ENCODE measurements around the gene SLC9A3. TPM values are rescaled to one million over a fixed set of nuclear protein-coding genes. Genes with fewer than 3 reads are reported as not detected.

Gene SLC9A3
- total and polyA plus RNA-seq, 2 donors = 1.3 to 1.9 TPM

- Histone ChIP-seq H3K27me3 (ENCODE audit: control insufficient read depth in 2 of 2, insufficient read depth in 1 of 2, low read length in 1 of 2) (peaks cover 41 to 82% of the 10 kb centered on the region in 2 donors), H3K27ac (ENCODE audit: low read depth in 1 of 2, low read length in 1 of 2) (no peak overlapping the region), H3K36me3 (ENCODE audit: control insufficient read depth in 2 of 2, insufficient read depth in 2 of 2, low read length in 1 of 2) (no peaks in the 10 kb centered on the region), H3K4me1 (ENCODE audit: control insufficient read depth in 2 of 2, insufficient read depth in 2 of 2, low read length in 2 of 2) (peaks cover 0 to 3% of the 10 kb centered on the region in 2 donors), H3K4me3 (ENCODE audit: low read length in 2 of 2) (no peak overlapping the region), H3K9me3 (ENCODE audit: control insufficient read depth in 2 of 2, insufficient read depth in 1 of 2, low read length in 1 of 2) (no peaks in the 10 kb centered on the region)
- no peak for DNase-seq (ENCODE audit: low read depth in 6 of 9, low spot score in 9 of 9)
- 94% methylated on average over 13 of the region's 13 CpGs for WGBS
Measured at GRCh38 chr5:531749-532315, 7.6 kb upstream of the SLC9A3 start.

DNA sequence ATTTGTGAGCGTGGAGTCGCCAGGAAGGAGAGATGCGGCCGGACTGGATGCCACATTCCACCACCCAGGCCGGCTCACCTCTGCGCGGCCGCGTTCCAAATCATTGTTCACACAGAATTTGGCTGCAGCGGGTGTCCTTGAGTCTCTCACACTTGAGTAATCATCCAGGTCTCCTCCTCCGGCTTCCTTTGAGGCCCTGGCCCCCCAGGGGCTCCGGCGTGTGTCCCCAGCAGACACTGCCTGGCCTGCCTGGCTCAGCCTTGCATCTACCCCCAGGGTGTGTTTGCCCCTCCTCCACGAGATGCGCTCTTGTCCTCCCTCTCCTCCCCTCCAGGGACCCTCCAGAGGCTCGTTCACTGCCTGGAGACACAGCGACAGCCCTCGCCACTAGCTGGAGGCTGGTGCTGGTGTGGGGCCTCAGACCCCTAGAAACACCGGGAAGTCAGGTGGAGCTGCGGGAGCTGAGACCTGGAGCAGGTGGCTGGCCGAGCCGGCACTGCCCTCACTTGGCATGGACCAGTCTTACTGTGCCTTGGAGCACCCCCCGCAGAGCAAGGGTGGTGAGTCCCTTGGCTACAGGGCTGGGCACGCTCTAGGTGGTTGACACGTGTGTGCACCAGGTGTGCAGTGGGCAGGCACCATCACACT is 7.0 kb upstream of the SLC9A3 start:
- Histone ChIP-seq H3K4me1 (ENCODE audit: control insufficient read depth in 2 of 2, insufficient read depth in 2 of 2, low read length in 2 of 2) (peaks cover 0 to 5% of the 10 kb centered on the region in 2 donors), H3K36me3 (ENCODE audit: control insufficient read depth in 2 of 2, insufficient read depth in 2 of 2, low read length in 1 of 2) (no peaks in the 10 kb centered on the region), H3K27me3 (ENCODE audit: control insufficient read depth in 2 of 2, insufficient read depth in 1 of 2, low read length in 1 of 2) (peaks cover 47 to 88% of the 10 kb centered on the region in 2 donors), H3K27ac (ENCODE audit: low read depth in 1 of 2, low read length in 1 of 2) (no peak overlapping the region), H3K9me3 (ENCODE audit: control insufficient read depth in 2 of 2, insufficient read depth in 1 of 2, low read length in 1 of 2) (no peaks in the 10 kb centered on the region), H3K4me3 (ENCODE audit: low read length in 2 of 2) (no peak overlapping the region)
- DNase-seq (ENCODE audit: low read depth in 6 of 9, low spot score in 9 of 9) = no peak
- 71% methylated on average over 25 of the region's 25 CpGs for WGBS

- 70% methylated on average over 24 of the region's 24 CpGs for WGBS
- no peaks in the 10 kb centered on the region for H3K36me3 ChIP-seq (ENCODE audit: control insufficient read depth in 2 of 2, insufficient read depth in 2 of 2, low read length in 1 of 2)
- no peak overlapping the region for H3K4me3 ChIP-seq (ENCODE audit: low read length in 2 of 2)
- H3K27me3 ChIP-seq (ENCODE audit: control insufficient read depth in 2 of 2, insufficient read depth in 1 of 2, low read length in 1 of 2) = peaks cover 57 to 94% of the 10 kb centered on the region in 2 donors
- no peaks in the 10 kb centered on the region for H3K9me3 ChIP-seq (ENCODE audit: control insufficient read depth in 2 of 2, insufficient read depth in 1 of 2, low read length in 1 of 2)
- H3K4me1 ChIP-seq (ENCODE audit: control insufficient read depth in 2 of 2, insufficient read depth in 2 of 2, low read length in 2 of 2) = peaks cover 0 to 5% of the 10 kb centered on the region in 2 donors
- H3K27ac ChIP-seq (ENCODE audit: low read depth in 1 of 2, low read length in 1 of 2) = no peak overlapping the region
- peak in 1 of 9 donors; percentile 15 for DNase-seq (ENCODE audit: low read depth in 6 of 9, low spot score in 9 of 9)
Measured at GRCh38 chr5:530001-530955, 6.0 kb upstream of the SLC9A3 start.

DNA sequence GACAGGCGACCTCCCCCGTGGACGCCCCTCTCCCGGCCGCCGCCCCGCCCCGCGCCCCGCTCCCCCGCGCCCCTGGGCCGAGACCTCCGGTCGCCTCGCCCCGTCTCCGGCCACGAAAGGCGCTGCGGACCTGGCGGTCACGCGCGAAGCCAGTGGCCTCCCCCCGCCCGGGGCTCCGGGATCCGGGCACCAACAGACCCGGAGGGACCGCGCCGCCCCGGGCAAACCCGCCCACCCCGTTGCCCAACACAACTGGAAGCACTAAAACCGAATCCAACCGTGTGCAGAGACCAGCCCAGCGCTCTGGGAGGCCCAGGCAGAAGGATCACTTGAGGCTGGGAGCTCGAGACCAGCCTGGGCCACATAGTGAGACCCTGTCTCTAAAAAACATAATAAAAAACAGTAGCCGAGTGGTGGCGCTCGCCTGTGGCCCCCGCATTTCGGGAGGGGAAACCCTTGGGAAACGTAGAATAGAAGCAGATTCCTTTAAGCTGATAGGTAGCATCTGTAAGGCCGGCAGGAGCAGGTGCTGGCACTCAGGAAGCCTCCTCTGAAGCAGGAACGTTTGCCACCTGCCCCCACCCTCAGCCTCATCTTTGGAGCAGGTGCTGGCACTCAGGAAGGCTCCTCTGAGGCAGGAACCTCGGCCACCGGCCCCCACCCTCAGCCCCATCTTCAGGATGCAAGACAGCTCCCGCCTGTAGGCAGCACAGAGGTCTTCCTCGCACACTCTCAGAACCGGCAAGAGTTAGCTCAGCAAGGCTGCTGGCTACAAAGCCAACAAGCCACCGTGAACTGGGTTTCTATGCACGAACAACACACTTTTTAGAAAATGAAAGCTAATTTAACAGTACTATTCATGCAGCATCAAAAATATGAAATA is 4.6 kb upstream of the SLC9A3 start:
- Histone ChIP-seq H3K4me3 (ENCODE audit: low read length in 2 of 2) (no peak overlapping the region), H3K36me3 (ENCODE audit: control insufficient read depth in 2 of 2, insufficient read depth in 2 of 2, low read length in 1 of 2) (no peaks in the 10 kb centered on the region), H3K4me1 (ENCODE audit: control insufficient read depth in 2 of 2, insufficient read depth in 2 of 2, low read length in 2 of 2) (peaks cover 0 to 5% of the 10 kb centered on the region in 2 donors), H3K27me3 (ENCODE audit: control insufficient read depth in 2 of 2, insufficient read depth in 1 of 2, low read length in 1 of 2) (peaks cover 71 to 93% of the 10 kb centered on the region in 2 donors), H3K9me3 (ENCODE audit: control insufficient read depth in 2 of 2, insufficient read depth in 1 of 2, low read length in 1 of 2) (no peaks in the 10 kb centered on the region), H3K27ac (ENCODE audit: low read depth in 1 of 2, low read length in 1 of 2) (no peak overlapping the region)
- DNase-seq (ENCODE audit: low read depth in 6 of 9, low spot score in 9 of 9) = no peak
- WGBS = 15% methylated on average over 55 of the region's 55 CpGs

- Histone ChIP-seq H3K9me3 (ENCODE audit: control insufficient read depth in 2 of 2, insufficient read depth in 1 of 2, low read length in 1 of 2) (no peaks in the 10 kb centered on the region), H3K27me3 (ENCODE audit: control insufficient read depth in 2 of 2, insufficient read depth in 1 of 2, low read length in 1 of 2) (peaks cover 80 to 93% of the 10 kb centered on the region in 2 donors), H3K36me3 (ENCODE audit: control insufficient read depth in 2 of 2, insufficient read depth in 2 of 2, low read length in 1 of 2) (no peaks in the 10 kb centered on the region), H3K4me1 (ENCODE audit: control insufficient read depth in 2 of 2, insufficient read depth in 2 of 2, low read length in 2 of 2) (peaks cover 0 to 5% of the 10 kb centered on the region in 2 donors), H3K27ac (ENCODE audit: low read depth in 1 of 2, low read length in 1 of 2) (no peak overlapping the region), H3K4me3 (ENCODE audit: low read length in 2 of 2) (no peak overlapping the region)
- 24% methylated on average over 66 of the region's 66 CpGs for WGBS
- no peak for DNase-seq (ENCODE audit: low read depth in 6 of 9, low spot score in 9 of 9)
Measured at GRCh38 chr5:527646-528628, 3.7 kb upstream of the SLC9A3 start.

GRCh38 chr5:526456-527088 is 2.3 kb upstream of the SLC9A3 start:
- Histone ChIP-seq H3K4me1 (ENCODE audit: control insufficient read depth in 2 of 2, insufficient read depth in 2 of 2, low read length in 2 of 2) (peaks cover 0 to 5% of the 10 kb centered on the region in 2 donors), H3K9me3 (ENCODE audit: control insufficient read depth in 2 of 2, insufficient read depth in 1 of 2, low read length in 1 of 2) (no peaks in the 10 kb centered on the region), H3K27me3 (ENCODE audit: control insufficient read depth in 2 of 2, insufficient read depth in 1 of 2, low read length in 1 of 2) (peaks cover 90 to 94% of the 10 kb centered on the region in 2 donors), H3K27ac (ENCODE audit: low read depth in 1 of 2, low read length in 1 of 2) (no peak overlapping the region), H3K36me3 (ENCODE audit: control insufficient read depth in 2 of 2, insufficient read depth in 2 of 2, low read length in 1 of 2) (no peaks in the 10 kb centered on the region), H3K4me3 (ENCODE audit: low read length in 2 of 2) (no peak overlapping the region)
- WGBS = 68% methylated on average over 14 of the region's 14 CpGs
- DNase-seq (ENCODE audit: low read depth in 6 of 9, low spot score in 9 of 9) = no peak

GRCh38 chr5:525916-526315 is 1.7 kb upstream of the SLC9A3 start:
- no peaks in the 10 kb centered on the region for H3K36me3 ChIP-seq (ENCODE audit: control insufficient read depth in 2 of 2, insufficient read depth in 2 of 2, low read length in 1 of 2)
- no peak for DNase-seq (ENCODE audit: low read depth in 6 of 9, low spot score in 9 of 9)
- peaks cover 0 to 5% of the 10 kb centered on the region in 2 donors for H3K4me1 ChIP-seq (ENCODE audit: control insufficient read depth in 2 of 2, insufficient read depth in 2 of 2, low read length in 2 of 2)
- H3K4me3 ChIP-seq (ENCODE audit: low read length in 2 of 2) = no peak overlapping the region
- H3K27ac ChIP-seq (ENCODE audit: low read depth in 1 of 2, low read length in 1 of 2) = no peak overlapping the region
- H3K27me3 ChIP-seq (ENCODE audit: control insufficient read depth in 2 of 2, insufficient read depth in 1 of 2, low read length in 1 of 2) = peaks cover 85 to 94% of the 10 kb centered on the region in 2 donors
- 65% methylated on average over 9 of the region's 9 CpGs for WGBS
- H3K9me3 ChIP-seq (ENCODE audit: control insufficient read depth in 2 of 2, insufficient read depth in 1 of 2, low read length in 1 of 2) = no peaks in the 10 kb centered on the region
